Ureter (tissue), 1 donor: ENCODE results near the gene DIRAS2. TPM values are rescaled to one million over a fixed set of nuclear protein-coding genes. Genes with fewer than 3 reads are reported as not detected.

Experiments
- DNase-seq: peaks from one replicate; pipeline ENCODE4 v3.0.0-alpha.2; 2020; ENCODE audit warnings: low spot score
- total RNA-seq: library from RNA; stranded (reverse); gene quantifications from one replicate; pipeline ENCODE4 v1.2.4, GENCODE V29; 2023
- donor health status: DM: yes; HTN: yes; CAD: no.

Gene DIRAS2
- total RNA-seq, 1 donor from 2014 or later, result 3.9 TPM

DNA sequence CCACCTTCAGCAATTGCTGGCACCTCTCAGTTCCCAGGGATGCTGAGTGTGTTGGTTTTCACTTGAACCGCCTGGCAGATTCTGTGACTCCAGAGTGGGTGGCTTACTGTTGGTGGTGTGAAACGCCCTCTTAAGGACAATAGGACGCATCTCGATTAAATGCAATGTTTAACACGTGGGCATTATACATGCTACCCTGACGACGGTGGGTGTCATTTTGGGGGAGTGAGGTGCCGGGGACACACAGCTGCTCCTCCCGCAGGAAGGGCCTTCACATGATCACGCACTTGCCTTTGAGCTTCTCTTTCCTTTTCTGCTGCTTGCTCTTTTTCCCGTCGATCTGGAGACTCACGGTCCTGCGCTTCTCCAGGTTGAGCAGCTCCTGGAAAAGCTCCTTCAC lies 29.7 kb downstream of the DIRAS2 start:
- DNase-seq, result no peak

DNA sequence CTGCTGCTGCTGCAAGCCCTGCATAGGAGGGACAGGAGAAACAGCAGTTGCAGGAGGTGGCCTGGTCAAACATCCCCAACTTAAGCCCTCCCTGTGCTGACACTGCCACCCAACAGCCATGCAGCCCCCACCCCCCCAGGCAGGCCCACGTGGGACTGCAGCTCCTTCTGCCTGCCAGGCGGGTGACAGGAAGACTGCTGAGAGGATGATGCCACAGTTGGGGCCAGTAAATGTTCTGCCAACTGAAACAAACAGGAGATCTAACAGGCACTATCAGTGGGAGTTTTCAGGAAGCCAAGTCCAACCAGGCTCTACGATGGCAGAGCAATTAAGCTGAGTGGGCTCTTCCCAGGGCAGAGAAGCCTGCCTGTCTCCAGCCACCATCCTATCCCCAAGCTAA lies 31.1 kb downstream of the DIRAS2 start:
- no peak for DNase-seq

DNA sequence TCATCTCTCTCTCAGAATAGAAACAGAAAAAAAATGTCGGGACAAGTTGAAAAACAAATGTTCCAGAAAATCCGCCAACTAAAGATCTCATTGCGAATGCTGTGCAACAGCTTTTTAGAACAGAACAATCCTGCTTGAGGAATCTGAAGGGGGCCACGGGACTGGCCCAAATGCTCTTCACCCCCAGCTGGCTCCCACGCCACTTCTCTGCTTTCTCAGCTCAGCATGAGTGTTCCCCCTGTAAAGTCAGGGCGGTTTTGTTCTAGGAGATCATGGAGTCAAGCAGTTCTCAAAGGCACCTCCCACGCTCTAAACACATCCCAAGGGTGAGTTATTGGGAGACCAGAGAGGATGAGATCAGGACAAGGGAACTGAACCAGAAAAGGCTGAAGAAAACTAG lies 31.5 kb downstream of the DIRAS2 start:
- no peak for DNase-seq

DNA sequence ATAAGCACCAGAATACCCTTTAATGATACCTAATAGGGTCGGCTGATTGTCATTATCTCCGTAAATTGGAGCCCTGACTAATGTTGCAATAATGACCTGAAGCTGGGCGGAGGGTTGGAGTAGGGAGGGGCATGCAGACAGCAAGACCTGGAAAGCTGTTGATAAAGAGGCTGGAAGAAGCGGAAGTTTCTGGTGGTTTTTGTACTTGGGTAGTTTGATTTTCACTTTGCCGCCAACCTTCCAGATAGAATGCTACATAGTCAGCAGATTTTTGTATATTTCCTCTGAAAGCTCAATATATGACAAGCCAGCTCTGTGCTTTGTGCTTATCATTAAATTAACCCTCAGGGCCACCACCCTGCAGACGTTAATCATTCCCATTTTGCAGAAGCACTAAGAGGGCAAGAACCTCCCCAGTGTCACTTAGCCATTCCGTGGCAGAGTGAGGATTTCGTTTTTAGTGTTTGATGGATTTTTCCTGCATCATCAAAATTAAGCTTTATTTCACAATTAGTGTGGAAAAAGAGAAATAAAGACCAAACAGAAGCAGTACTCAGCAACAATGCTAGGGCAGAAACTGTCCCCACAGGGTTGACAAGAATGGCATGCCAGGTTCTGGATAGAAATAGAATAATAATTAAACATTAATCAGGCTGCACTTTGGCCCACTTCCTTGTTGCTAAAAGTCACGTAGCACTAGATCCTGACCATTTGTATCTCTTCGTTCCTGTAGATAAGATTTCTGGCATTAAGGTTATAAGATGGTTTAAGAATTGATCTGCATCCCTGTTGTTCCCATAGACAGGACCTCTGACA lies 34.7 kb downstream of the DIRAS2 start:
- no peak for DNase-seq

DNA sequence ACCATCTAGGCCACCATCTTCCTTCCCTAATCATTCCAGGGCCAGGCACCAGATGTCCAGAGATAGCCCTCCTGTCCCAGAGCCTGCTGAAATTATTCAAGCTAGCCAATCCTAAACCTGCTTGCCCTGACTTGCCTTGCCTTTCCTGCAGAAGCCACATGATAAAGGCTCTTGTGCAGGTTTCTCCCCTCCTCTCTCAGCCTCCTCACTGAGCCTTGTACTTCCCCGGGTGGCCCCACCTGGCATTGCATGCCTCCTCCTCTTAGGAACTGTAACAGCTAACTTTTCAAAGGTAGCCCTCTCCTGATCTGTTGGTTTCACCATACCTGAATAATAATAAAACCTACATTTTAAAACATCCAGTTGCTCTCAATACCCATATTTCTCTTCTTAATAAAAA lies 42.6 kb downstream of the DIRAS2 start:
- DNase-seq, result no peak

DNA sequence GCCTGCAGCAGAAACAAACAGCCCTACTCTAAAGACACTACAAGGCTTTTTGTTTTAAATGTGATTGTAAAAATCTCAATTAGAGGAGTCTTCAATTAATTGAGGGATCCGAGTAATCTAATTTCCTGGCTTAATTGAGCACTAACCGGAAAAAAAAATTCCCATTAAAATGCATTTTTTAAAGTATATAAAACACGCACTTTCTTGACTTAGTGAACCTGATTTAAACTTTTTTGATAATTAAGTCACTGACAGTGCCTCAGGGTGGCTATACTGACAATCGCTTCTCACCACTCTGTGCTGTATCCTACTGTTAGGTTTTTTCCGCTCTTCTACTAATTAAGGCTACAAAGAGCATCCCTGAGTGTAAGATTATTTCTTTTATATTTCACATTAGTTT lies 44.4 kb downstream of the DIRAS2 start:
- no peak for DNase-seq

DNA sequence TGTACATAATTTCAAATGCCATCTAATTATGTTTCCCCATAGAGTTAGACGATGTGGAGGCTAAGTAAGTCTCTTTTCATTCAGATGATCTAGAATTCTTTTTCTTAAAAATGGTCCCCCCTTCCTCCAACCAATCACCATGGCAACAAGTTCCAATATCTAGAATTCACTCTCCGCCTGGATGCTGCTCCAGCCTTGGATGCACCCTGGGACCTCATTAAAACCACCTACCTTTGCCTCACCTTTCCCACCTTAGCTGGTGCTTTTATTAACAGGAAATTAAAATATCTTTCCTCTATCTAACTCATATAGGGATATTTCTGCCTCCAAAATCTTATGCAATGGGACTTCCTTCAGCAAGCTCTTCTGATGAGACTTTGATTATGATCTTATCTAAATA lies 49.0 kb downstream of the DIRAS2 start:
- DNase-seq, result no peak

DNA sequence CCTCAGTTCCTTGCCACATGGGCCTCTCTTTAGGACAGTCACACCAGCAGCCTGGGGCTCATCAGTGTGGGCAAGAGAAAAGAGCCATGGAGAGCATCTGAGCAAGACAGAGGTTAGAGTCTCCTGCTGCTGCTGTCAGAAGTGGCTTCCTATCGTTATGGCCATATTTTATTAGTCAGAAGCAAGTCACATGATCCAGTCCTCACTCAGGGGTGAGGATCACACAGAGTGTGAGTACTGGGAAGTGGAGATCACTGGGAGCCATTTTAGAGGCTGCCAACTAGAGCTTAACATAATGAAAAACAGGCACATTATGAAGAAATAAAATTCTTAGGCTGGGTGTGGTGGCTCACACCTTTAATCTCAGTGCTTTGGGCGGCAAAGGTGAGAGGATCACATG lies 62.0 kb downstream of the DIRAS2 start:
- no peak for DNase-seq

DNA sequence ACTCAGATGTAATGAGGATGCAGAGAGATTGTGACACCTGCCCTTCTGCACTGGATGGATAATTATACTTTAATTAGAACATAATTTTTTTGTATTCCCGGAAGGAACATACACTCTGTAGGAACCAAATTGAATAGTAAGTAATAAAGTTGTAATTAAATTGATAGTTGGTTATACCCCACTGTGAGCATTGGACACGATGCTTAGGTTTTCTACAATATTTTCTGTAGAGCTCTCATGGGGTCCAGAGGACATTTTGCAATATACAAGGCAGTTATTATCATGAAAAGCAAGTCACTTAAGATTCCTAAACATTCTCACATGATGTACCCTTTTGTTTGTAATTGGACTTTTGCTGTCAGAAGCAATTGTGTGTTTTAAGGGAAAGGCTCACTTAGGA lies 63.4 kb downstream of the DIRAS2 start:
- DNase-seq, result no peak

DNA sequence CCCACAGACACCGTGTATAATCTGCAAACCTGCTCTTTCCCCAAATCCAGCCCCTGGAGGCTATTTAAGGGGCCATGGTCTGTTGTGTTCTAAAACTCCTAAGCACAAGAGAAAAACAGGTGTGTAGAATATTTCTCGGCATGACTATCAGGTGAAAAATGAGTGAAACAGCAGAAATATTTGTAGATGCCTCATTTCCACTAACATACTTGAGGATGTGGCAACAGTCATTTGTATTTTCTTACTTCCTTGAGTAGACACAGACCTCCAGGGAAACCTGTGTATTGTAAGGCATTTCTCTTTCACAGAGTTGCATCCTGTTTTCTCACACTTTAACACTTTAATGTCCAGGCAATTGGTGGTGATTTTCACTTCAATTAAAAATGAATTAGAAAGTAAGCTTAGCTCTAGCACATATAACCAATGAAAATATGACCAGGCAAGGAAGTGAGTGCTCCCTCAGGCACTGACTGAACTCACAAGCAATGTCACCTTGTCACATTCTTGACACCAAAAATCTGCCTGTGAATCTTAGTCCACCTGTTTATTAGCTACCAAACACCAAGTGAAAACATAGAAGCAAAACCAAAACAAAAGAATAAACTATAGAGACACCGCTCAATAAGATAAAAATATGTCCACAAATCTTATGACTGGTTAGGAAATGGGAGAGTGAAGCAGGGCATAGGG lies 64.4 kb downstream of the DIRAS2 start:
- no peak for DNase-seq

DNA sequence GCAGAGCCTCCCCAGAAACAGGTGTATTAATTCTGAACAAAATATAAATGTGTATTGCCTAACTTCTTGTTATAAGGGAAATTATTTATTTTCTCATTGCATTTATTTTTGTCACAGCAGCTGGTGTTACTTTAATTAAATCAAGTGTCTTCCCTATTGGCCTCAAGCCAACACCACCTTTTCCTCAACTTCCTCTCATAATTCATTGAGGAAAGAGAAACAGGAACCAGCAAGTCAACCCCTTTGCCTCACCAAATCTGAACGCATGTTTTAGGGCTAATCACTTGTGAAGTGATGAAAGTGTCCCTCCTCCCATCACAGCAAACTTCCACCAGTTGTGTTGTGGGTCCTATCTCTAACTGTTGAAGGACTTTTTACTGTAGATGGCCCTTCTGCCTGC lies 73.1 kb downstream of the DIRAS2 start:
- no peak for DNase-seq

DNA sequence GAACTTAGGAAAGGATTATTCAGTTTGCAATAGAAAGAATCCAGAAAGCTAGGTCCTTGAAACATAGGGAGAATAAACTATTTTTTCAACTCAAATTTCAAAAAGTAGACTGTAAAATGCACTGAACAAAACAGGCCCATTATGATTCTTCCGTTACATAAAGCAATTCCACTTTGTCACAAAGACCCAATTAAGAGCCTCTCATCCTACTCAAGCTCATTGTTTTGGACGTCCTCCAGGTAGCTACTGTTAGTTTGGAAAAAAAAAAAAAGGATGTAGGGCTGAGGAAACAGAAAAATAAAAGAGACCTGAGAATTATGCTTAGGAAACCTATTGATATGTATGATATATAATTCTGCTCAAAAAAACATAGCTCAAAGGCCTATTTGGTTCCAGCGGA lies 74.0 kb downstream of the DIRAS2 start:
- no peak for DNase-seq

DNA sequence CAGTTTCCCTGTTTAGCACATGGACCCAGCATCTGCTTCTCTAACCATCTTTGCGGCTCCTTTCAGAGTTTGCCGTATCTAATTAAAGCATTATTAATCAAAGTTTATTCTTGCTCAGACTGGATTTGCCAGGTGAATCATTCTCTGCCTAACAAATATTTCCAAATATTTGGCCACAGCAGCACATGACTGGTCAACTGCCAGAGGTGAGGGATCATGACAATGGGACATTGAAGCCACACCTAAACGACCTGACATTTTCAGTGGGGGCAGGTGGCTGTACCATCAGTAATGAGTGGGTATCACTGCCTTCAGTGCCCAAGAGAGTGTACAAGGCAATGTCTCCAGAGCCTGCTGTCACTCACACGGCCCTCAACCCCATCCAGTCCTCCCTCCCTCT lies 80.4 kb downstream of the DIRAS2 start:
- DNase-seq, result no peak

Other genes starting within 250 kb of the DIRAS2 start
- gene SYK, start 159.0 kb upstream of the DIRAS2 start, total RNA-seq, result 52.9 TPM